Measurements from ENCODE around the gene WDR1. TPM values are rescaled to one million over a fixed set of nuclear protein-coding genes. Genes with fewer than 3 reads are reported as not detected.
A peak's percentile ranks its signal among the peaks of the same experiment; 100 is the strongest.

Gene WDR1
- total and polyA plus RNA-seq, 2 of the 13 experiments (the other 11 are each of a cell fraction or from before 2014, with no cell fraction given): 106 to 198 TPM

DNA sequence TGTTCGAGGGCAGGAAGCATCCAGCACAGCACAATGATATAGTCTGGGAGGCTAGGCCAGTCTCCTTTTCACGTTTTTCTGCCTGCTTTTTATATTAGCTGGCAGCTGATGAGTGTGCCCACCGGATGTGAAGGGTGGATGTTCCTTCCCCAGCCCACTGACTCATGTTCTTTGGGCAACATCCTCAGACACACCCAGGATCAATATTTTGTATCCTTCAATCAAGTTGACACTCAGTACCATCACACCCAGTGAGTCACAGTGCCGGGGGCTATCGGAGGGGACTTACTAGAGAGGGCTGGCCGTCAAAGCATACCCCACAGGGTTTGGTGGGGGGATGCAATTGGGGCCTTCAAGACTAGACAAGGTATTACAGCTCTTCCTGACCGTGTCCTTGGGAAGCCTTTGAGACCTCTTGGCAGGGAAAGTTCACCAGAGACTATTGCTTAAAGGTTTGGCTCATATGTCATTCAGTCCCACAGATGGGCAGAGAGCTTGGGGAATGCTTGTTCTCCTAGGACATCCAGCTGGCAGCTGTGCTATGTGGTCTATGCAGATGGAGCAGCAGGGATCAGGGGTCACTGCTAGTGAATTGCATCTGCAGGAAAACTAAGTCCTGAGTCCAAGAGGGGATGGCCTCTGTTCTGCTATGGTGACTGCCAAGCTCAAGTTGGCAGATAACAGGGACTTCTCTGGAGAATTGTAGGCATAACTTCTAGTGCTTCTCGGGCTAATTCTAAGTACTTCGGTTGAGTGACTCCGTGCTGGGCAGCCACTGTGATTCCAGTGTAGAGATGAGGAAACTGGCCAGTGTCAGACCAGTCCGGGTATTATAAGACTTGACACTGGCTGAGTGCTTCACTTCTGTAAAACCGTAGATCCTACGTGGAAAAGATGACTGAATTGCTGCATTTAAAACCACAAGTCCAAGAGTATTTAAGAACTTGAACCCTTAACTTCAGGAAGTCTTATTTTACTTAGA, 12.9 kb upstream of the WDR1 start:
- Histone ChIP-seq H3K9ac (ENCODE audit: insufficient read depth, low read depth, low read length) (no peak overlapping the region), H3K79me2 (ENCODE audit: insufficient read depth, low read length) (no peaks in the 10 kb centered on the region), H3K4me1 (ENCODE audit: insufficient read depth, low read length) (peaks cover 24% of the 10 kb centered on the region), H3K4me2 (ENCODE audit: low read depth, low read length) (no peak overlapping the region), H4K20me1 (ENCODE audit: insufficient read depth, low read length) (no peaks in the 10 kb centered on the region), H3K4me3 (replicated peaks in 1 of 3; ENCODE audit: insufficient read depth in 1 of 3, low read depth in 2 of 3, low read length in 3 of 3) (no peak overlapping the region), H2AFZ (ENCODE audit: low read length) (no peak overlapping the region), H3K9me3 (ENCODE audit: low read length) (no peaks in the 10 kb centered on the region), H3K27ac (ENCODE audit: extremely low read length, insufficient read depth, low read length) (no peak overlapping the region), H3K27me3 (ENCODE audit: control insufficient read depth in 1 of 2, insufficient read depth in 2 of 2, low read length in 2 of 2) (peaks cover 0 to 7% of the 10 kb centered on the region in 2 experiments; a peak in 1 of 5 replicates), H3K36me3 (replicated peaks in 1 of 2; ENCODE audit: control insufficient read depth in 1 of 2, insufficient read depth in 2 of 2, low read length in 2 of 2) (no peaks in the 10 kb centered on the region)
- WGBS (ENCODE audit: low lambda C conversion rate): 43% methylated on average over 9 of the region's 13 CpGs
- intact Hi-C loops (cut with micrococcal nuclease; ENCODE audit: unreplicated experiment) (no loop called here), in situ Hi-C loops (cut with HindIII; ENCODE audit: extremely low pct_ligation_motif_present, low pct_unique_long_range_greater_than_20kb) (no loop called here)
- DNase-seq (ENCODE audit: low spot score): no peak
- no peak for FAIRE-seq
- no TSS peak for BruUV-seq (replicated peaks)
- peak; percentile 78 for ATAC-seq
- POLR2A ChIA-PET: interaction anchor here (0.9 to 3.0 kb wide), 3 partner anchors 8 to 14 kb away, joined by 3 to 26 read pairs (median 12); partner anchors contain the start of gene WDR1
- CTCF ChIA-PET (ENCODE audit: low intra/inter-chr PET ratio, low total read pairs): no interaction called here
- no peak for TF ChIP-seq ZSCAN30 (CRISPR knock-in tag; IDR thresholded peaks at IDR 0.05)
- no peak for TF ChIP-seq KLF13 (CRISPR knock-in tag; IDR thresholded peaks at IDR 0.05)
- no peak for TF ChIP-seq TBX3 (IDR thresholded peaks at IDR 0.05; ENCODE audit: borderline replicate concordance)
- peak; percentile 41; the same call in 1 of the 2 replicates for TF ChIP-seq ZNF7 (CRISPR knock-in tag; IDR thresholded peaks at IDR 0.05)
- 0 out of 2 replicates have a peak, but pooled peaks have one; percentile 25 for TF ChIP-seq HNF4A (CRISPR knock-in tag; IDR thresholded peaks at IDR 0.05)
- TF ChIP-seq, protein P1, sequence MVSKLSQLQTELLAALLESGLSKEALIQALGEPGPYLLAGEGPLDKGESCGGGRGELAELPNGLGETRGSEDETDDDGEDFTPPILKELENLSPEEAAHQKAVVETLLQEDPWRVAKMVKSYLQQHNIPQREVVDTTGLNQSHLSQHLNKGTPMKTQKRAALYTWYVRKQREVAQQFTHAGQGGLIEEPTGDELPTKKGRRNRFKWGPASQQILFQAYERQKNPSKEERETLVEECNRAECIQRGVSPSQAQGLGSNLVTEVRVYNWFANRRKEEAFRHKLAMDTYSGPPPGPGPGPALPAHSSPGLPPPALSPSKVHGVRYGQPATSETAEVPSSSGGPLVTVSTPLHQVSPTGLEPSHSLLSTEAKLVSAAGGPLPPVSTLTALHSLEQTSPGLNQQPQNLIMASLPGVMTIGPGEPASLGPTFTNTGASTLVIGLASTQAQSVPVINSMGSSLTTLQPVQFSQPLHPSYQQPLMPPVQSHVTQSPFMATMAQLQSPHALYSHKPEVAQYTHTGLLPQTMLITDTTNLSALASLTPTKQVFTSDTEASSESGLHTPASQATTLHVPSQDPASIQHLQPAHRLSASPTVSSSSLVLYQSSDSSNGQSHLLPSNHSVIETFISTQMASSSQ (IDR thresholded peaks at IDR 0.05; ENCODE audit: low read depth): no peak
- TF ChIP-seq, protein P1 (CRISPR knock-in tag; IDR thresholded peaks at IDR 0.05; ENCODE audit: borderline replicate concordance): no peak
- TF ChIP-seq, protein P2, sequence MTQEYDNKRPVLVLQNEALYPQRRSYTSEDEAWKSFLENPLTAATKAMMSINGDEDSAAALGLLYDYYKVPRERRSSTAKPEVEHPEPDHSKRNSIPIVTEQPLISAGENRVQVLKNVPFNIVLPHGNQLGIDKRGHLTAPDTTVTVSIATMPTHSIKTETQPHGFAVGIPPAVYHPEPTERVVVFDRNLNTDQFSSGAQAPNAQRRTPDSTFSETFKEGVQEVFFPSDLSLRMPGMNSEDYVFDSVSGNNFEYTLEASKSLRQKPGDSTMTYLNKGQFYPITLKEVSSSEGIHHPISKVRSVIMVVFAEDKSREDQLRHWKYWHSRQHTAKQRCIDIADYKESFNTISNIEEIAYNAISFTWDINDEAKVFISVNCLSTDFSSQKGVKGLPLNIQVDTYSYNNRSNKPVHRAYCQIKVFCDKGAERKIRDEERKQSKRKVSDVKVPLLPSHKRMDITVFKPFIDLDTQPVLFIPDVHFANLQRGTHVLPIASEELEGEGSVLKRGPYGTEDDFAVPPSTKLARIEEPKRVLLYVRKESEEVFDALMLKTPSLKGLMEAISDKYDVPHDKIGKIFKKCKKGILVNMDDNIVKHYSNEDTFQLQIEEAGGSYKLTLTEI (CRISPR knock-in tag; conservative IDR thresholded peaks at IDR 0.05): no peak
- no peak for TF ChIP-seq NR2C2 (CRISPR knock-in tag; IDR thresholded peaks at IDR 0.05; ENCODE audit: borderline replicate concordance)
- TF ChIP-seq FOSL2 (CRISPR knock-in tag; IDR thresholded peaks at IDR 0.05): 0 out of 2 replicates have a peak, but pooled peaks have one; percentile 21
- TF ChIP-seq, protein P3, sequence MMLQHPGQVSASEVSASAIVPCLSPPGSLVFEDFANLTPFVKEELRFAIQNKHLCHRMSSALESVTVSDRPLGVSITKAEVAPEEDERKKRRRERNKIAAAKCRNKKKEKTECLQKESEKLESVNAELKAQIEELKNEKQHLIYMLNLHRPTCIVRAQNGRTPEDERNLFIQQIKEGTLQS (CRISPR knock-in tag; IDR thresholded peaks at IDR 0.05): no peak
- TF ChIP-seq, protein P4, sequence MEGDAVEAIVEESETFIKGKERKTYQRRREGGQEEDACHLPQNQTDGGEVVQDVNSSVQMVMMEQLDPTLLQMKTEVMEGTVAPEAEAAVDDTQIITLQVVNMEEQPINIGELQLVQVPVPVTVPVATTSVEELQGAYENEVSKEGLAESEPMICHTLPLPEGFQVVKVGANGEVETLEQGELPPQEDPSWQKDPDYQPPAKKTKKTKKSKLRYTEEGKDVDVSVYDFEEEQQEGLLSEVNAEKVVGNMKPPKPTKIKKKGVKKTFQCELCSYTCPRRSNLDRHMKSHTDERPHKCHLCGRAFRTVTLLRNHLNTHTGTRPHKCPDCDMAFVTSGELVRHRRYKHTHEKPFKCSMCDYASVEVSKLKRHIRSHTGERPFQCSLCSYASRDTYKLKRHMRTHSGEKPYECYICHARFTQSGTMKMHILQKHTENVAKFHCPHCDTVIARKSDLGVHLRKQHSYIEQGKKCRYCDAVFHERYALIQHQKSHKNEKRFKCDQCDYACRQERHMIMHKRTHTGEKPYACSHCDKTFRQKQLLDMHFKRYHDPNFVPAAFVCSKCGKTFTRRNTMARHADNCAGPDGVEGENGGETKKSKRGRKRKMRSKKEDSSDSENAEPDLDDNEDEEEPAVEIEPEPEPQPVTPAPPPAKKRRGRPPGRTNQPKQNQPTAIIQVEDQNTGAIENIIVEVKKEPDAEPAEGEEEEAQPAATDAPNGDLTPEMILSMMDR (CRISPR knock-in tag; IDR thresholded peaks at IDR 0.05): no peak
